IPS-NIHi7 (cell line): ENCODE data around the gene SET.

Experiments
- DNase-seq: peaks from one replicate; pipeline ENCODE4 v3.0.0; 2012; ENCODE audit warnings: mixed read lengths; ENCODE audit errors: extremely low spot score

SET gene

GRCh38 chr9:128729302-128729701, 40.3 kb downstream of the SET start:
- no peak for DNase-seq

DNA sequence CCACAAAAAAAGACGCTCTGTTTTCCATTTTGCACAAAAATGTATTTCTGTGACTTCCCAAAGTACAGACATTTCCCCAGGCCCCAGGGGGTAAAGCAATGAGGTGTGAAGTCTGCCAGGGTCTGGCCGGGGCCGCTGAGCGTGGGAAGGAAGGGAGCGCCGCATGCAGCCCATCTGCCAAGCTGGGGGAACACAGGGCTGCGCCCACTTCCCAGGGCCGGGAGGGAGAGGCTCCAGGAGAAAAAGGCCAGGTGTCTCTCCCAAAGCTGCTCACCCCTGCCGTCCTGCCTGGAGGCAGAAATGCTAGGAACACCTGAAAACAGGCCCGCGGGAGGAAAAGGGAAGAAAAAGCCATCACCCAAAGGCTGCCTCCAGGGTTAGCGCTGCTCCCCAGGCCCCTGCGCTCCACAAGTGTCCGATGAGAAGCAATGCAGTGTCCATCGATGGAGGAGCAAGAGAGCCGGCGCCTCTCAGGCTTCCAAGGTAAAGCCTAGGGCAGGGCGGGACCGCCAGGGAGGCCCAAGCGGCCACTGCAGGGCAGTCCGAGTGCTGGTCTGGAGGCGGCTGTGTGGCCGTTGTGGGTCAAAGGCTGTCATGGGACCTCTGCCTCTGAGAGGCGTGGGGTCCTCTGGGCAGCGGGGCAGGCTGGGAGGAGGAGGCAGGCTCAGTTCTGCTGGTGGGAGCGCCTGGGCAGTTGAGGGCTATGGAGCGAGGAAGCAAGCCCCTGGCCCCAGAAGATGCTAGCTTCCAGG, 40.9 kb downstream of the SET start:
- DNase-seq = no peak

DNA sequence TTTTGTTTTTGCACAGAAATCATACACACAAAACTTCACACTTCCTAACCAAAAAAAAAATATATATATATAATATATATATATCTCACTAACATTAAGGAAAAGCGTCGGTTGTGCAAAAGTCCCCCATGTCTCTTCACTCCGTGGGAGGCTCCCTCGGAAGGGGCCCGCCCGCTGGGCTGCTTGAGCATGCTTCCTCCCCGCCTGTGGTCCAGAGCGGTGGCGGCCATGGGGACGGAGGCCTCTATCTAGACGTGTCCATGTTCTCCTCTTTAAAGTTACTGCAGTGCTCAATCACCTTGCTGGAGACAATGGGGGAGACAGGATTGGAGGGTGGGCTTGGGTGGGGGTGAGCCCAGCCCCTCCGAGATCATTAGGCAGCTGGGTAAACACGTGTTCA, 42.1 kb downstream of the SET start:
- no peak for DNase-seq

DNA sequence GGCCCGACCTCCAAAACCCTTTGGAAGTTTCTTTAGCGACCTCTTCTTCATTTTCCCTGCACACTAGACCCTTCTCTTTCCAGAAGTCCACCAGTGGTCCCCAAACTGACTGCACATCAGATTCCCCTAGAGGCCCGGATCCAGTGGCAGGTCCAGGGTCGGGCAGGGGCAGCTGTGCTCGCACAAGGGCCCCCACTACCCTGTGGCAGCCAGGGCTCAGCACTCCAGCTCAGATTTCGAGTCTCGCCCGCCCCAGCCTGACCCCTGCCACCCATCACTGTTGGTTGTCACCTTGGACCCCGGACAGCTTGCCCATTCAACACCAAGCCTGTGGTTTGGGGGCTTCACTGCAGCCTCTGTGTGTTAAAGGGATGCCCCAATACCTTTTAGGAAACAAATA, 42.7 kb downstream of the SET start:
- no peak for DNase-seq

- DNase-seq = no peak
Measured at GRCh38 chr9:128732576-128732975, 43.6 kb downstream of the SET start.

GRCh38 chr9:128733256-128733655, 44.2 kb downstream of the SET start:
- peak; percentile 97 for DNase-seq

GRCh38 chr9:128735373-128735772, 46.4 kb downstream of the SET start:
- no peak for DNase-seq

DNA sequence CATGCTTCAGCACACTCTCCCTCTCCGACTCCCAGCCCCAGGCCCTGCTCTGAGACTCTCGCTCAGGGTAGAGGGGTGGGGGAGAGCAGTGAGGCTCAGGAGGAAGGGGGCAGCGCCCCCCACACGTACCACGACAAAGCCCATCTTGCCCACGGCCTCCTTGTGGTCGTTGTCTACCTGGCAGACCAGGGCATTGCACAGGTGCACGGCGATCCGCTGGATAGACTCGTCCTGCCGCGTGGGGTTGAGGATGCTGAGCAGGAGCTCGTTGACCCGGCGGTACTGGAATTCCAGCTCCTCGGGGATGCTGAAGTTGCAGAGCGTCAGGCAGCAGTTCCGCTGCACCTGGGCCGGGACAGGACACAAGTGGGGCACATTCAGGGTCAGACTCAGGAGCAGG, 53.4 kb downstream of the SET start:
- no peak for DNase-seq

DNA sequence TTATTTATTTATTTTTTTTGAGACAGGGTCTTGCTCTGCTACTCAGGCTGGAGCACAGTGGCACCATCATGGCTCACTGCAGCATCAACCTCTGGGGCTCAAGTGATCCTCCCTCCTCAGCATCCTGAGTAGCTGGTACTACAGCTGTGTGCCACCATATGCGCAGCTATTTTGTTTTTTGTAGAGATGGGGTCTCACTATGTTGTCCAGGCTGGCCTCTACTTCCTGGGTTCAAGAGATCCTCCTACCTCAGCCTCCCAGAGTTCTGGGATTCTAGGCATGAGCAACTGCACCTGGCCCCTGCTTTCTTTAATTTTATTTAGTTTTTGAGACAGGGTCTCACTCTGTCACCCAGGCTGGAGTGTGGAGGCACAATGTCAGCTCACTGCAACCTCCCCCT, 54.4 kb downstream of the SET start:
- no peak for DNase-seq
